HEK293 (cell line): Measurements from ENCODE around the gene ELOVL6.

Experiments used
- ATF2 ChIP-seq: fragments of 450-650 bp; formaldehyde crosslinking; IDR thresholded peaks from 2 replicates; pipeline ENCODE4 v1.5.1; 2016; ENCODE audit warnings: missing biosample characterization, missing genetic modification characterization, low read depth
- CTCF ChIP-seq: fragments of 450-650 bp; formaldehyde crosslinking; IDR thresholded peaks from 2 replicates; pipeline ENCODE4 v1.5.1; 2016; ENCODE audit warnings: missing biosample characterization, missing genetic modification characterization
- PRDM10 ChIP-seq: fragments of 450-650 bp; formaldehyde crosslinking; IDR thresholded peaks from 2 replicates; pipeline ENCODE4 v1.5.1; 2016; ENCODE audit warnings: missing biosample characterization, missing genetic modification characterization
- SP2 ChIP-seq: fragments of 450-650 bp; formaldehyde crosslinking; IDR thresholded peaks from 2 replicates; pipeline ENCODE4 v1.5.1; 2016; ENCODE audit warnings: missing biosample characterization, missing genetic modification characterization
- TCF7L2 ChIP-seq: IDR thresholded peaks from 2 replicates; pipeline ENCODE4 v1.6.1; 2011; ENCODE audit warnings: low read depth, mild to moderate bottlenecking, inconsistent platforms, low read length, moderate library complexity, borderline replicate concordance
- ZEB2 ChIP-seq: fragments of 450-650 bp; formaldehyde crosslinking; IDR thresholded peaks from 2 replicates; pipeline ENCODE4 v1.5.1; 2016; ENCODE audit warnings: missing biosample characterization, missing genetic modification characterization
- ZNF24 ChIP-seq: fragments of 450-650 bp; formaldehyde crosslinking; IDR thresholded peaks from 2 replicates; pipeline ENCODE4 v1.5.1; 2016; ENCODE audit warnings: missing biosample characterization, missing genetic modification characterization
- ZNF274 ChIP-seq, 2 experiments: fragments of 200-500 bp in 1 of 2; fragments of 450-650 bp in 1 of 2; sonication (Bioruptor generic) in 1 of 2; formaldehyde crosslinking in 1 of 2; IDR thresholded peaks; 2 replicates each; pipeline versions ENCODE4 v1.5.1 to v1.6.1; 2014 to 2016; ENCODE audit warnings: borderline replicate concordance in 1 of 2, inconsistent platforms in 1 of 2, low read length in 1 of 2, missing biosample characterization in 1 of 2, missing genetic modification characterization in 1 of 2
- ZNF561 ChIP-seq: fragments of 450-650 bp; IDR thresholded peaks from 2 replicates; pipeline ENCODE4 v1.5.1; 2018; ENCODE audit warnings: missing biosample characterization, missing genetic modification characterization, borderline replicate concordance
- ZNF596 ChIP-seq: fragments of 450-650 bp; IDR thresholded peaks from 2 replicates; pipeline ENCODE4 v1.5.0; 2018; ENCODE audit warnings: missing biosample characterization, mild to moderate bottlenecking, missing genetic modification characterization, moderate library complexity
- ZNF707 ChIP-seq: fragments of 450-650 bp; formaldehyde crosslinking; IDR thresholded peaks from 2 replicates; pipeline ENCODE4 v1.5.1; 2016; ENCODE audit warnings: missing biosample characterization, missing genetic modification characterization
- ZNF768 ChIP-seq: fragments of 450-650 bp; formaldehyde crosslinking; IDR thresholded peaks from 2 replicates; pipeline ENCODE4 v1.5.1; 2018; ENCODE audit warnings: missing biosample characterization, mild to moderate bottlenecking, missing genetic modification characterization

- TF ChIP-seq ZNF707, result no peak
- no peak for TF ChIP-seq ZNF561 (tag by site-specific recombination)
- no peak for TF ChIP-seq CTCF (tag by site-specific recombination)
- TF ChIP-seq ZNF24 (tag by site-specific recombination), result no peak
- no peak for TF ChIP-seq ZNF768
- TF ChIP-seq ATF2 (tag by site-specific recombination), result no peak
- no peak for TF ChIP-seq PRDM10
- TF ChIP-seq ZEB2, result no peak
- no peak for TF ChIP-seq TCF7L2
- TF ChIP-seq ZNF596 (tag by site-specific recombination), result no peak
- TF ChIP-seq SP2, result no peak
- no peak for TF ChIP-seq ZNF274 (IDR thresholded peaks at IDR 0.05; ENCODE audit: low read length)
- no peak for TF ChIP-seq ZNF274 (tag by site-specific recombination; IDR thresholded peaks at IDR 0.05; ENCODE audit: borderline replicate concordance)
Observed at GRCh38 chr4:110124711-110125110, 73.7 kb downstream of the ELOVL6 start.
